Dendritic cell treated with granulocyte-macrophage colony-stimulating factor and Interleukin-4, amounts not matched to agents 40 ng/mL and 50 ng/mL, for 4 days (primary cell): ENCODE measurements around the gene CACNA1C.
"Not testable (repeated sequence)": the region's sequence is repeated elsewhere in the genome, so short reads cannot be mapped to it uniquely, and the experiment has no call there.

Source experiments
- H3K27ac Mint-ChIP-seq: one replicate; pipeline ENCODE4 v1.8.0; 2022; ENCODE audit warnings: mild to moderate bottlenecking, mixed read lengths
- H3K27me3 Mint-ChIP-seq: one replicate; pipeline ENCODE4 v1.8.0; 2022; ENCODE audit warnings: mild to moderate bottlenecking, mixed read lengths
- H3K36me3 Mint-ChIP-seq: one replicate; pipeline ENCODE4 v1.8.0; 2022; ENCODE audit warnings: low read depth, mixed read lengths
- H3K4me1 Mint-ChIP-seq: one replicate; pipeline ENCODE4 v1.8.0; 2022; ENCODE audit warnings: low read depth, mixed read lengths
- H3K4me3 Mint-ChIP-seq: one replicate; pipeline ENCODE4 v1.8.0; 2022; ENCODE audit warnings: mild to moderate bottlenecking, moderate library complexity, mixed read lengths
- H3K9me3 Mint-ChIP-seq: one replicate; pipeline ENCODE4 v1.8.0; 2022; ENCODE audit warnings: mixed read lengths
- intact Hi-C: fragments of 100-400 bp; cut with micrococcal nuclease; formaldehyde crosslinking; loops from one replicate; pipeline ENCODE4 v1.15.0; 2022

The CACNA1C gene

GRCh38 chr12:2255311-2255710 lies 202.5 kb downstream of the CACNA1C start:
- Mint-ChIP-seq H3K27me3 (no peaks in the 10 kb centered on the region), H3K27ac (no peak overlapping the region)

DNA sequence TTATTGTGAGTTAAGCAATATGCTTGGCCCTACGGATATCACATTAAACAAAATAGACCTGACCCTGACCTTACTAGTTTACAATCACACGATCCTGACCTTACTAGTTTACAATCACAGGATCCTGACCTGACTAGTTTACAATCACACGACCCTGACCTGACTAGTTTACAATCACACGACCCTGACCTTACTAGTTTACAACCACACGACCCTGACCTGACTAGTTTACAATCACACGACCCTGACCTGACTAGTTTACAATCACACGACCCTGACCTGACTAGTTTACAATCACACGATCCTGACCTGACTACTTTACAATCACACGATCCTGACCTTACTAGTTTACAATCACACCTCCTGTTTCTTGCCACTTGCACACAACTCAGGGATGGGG lies 202.9 kb downstream of the CACNA1C start:
- H3K27me3 Mint-ChIP-seq, H3K27ac Mint-ChIP-seq, intact Hi-C loops, H3K9me3 Mint-ChIP-seq, H3K4me3 Mint-ChIP-seq, H3K36me3 Mint-ChIP-seq: not testable (repeated sequence)
- H3K4me1 Mint-ChIP-seq, result peaks cover 28% of the 10 kb centered on the region

More at GRCh38 chr12:2255311-2255710, 202.5 kb downstream of the CACNA1C start:
- no peak overlapping the region for H3K4me3 Mint-ChIP-seq
- H3K9me3 Mint-ChIP-seq, result peaks cover 9% of the 10 kb centered on the region
- no peaks in the 10 kb centered on the region for H3K36me3 Mint-ChIP-seq
- intact Hi-C loops, result no loop called here
- peaks cover 24% of the 10 kb centered on the region for H3K4me1 Mint-ChIP-seq

DNA sequence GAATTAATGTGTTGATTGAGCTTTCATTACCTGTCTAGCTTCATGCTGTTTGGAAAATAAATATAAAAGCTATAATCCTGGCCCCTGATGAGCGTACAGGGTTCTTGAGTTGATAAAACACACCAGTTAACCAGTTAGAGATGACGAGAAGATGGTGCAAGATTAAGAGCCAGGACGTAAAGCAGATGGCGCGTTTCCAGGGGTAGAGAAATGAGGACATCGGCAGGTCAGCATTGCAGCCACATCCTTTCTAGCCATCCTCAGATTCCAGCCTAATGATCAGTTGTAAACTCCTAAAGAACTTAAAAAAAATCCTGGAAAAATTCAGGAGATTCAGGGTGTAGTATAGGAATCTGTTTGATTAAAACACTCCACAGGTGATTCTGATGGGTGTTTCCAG lies 203.7 kb downstream of the CACNA1C start:
- no peak overlapping the region for H3K4me3 Mint-ChIP-seq
- H3K4me1 Mint-ChIP-seq, result peaks cover 28% of the 10 kb centered on the region
- H3K9me3 Mint-ChIP-seq, result peaks cover 9% of the 10 kb centered on the region
- no peak overlapping the region for H3K27ac Mint-ChIP-seq
- no peaks in the 10 kb centered on the region for H3K36me3 Mint-ChIP-seq
- H3K27me3 Mint-ChIP-seq, result no peaks in the 10 kb centered on the region
- intact Hi-C loops, result no loop called here

- Mint-ChIP-seq H3K4me3 (no peak overlapping the region), H3K27ac (no peak overlapping the region)
Measured at GRCh38 chr12:2256915-2257314, 204.1 kb downstream of the CACNA1C start.

DNA sequence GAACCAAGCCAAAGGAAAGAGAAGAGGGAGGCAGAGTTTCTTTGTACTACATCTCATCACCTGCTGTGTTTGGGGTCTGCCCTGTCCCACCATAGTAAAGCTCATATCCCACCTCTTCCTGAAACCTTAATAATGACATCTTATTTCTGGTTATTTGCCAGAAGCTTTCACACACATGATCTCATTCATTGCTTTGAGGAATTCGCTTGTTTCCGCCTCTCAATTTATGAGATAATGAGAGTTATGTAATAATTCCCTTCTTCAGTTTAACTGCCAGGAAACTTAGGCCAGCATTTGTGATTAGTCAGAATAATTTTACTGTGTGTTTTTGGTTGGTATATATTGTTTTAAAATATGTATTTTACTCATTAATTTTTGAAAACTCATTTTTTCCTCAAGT lies 205.2 kb downstream of the CACNA1C start:
- Mint-ChIP-seq H3K36me3 (no peaks in the 10 kb centered on the region), H3K27ac (no peak overlapping the region), H3K4me3 (no peak overlapping the region), H3K4me1 (peaks cover 28% of the 10 kb centered on the region), H3K27me3 (no peaks in the 10 kb centered on the region), H3K9me3 (peaks cover 9% of the 10 kb centered on the region)
- intact Hi-C loops, result no loop called here

More at GRCh38 chr12:2256915-2257314, 204.1 kb downstream of the CACNA1C start:
- H3K36me3 Mint-ChIP-seq, result no peaks in the 10 kb centered on the region
- H3K27me3 Mint-ChIP-seq, result no peaks in the 10 kb centered on the region
- intact Hi-C loops, result no loop called here
- H3K4me1 Mint-ChIP-seq, result peaks cover 28% of the 10 kb centered on the region
- H3K9me3 Mint-ChIP-seq, result peaks cover 9% of the 10 kb centered on the region

GRCh38 chr12:2259369-2259768 lies 206.6 kb downstream of the CACNA1C start:
- Mint-ChIP-seq H3K9me3 (peaks cover 9% of the 10 kb centered on the region), H3K4me1 (peaks cover 28% of the 10 kb centered on the region), H3K4me3 (no peak overlapping the region), H3K27me3 (no peaks in the 10 kb centered on the region), H3K36me3 (no peaks in the 10 kb centered on the region), H3K27ac (no peak overlapping the region)
- intact Hi-C loops, result no loop called here

DNA sequence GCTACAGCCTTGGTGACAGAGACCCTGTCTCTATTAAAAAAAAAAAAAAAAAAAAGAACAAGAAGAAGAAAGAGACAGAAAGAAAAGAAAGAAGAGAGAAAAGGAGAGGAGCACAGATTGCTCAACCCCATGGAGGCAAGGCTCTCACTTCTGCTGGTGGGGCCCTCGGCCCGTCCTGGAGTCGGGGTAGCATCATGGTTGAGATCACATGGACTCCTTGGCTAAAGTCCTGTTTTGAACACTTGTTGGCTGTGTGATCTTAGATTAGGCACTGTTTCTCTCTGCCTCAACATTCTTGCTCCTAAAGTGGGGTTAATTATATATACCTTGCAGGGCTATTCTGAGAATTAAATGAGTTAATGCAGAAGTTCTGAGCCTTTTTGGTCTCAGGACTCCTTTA lies 207.7 kb downstream of the CACNA1C start:
- no peaks in the 10 kb centered on the region for H3K27me3 Mint-ChIP-seq
- intact Hi-C loops, result no loop called here
- H3K27ac Mint-ChIP-seq, result no peak overlapping the region
- peaks cover 7% of the 10 kb centered on the region for H3K9me3 Mint-ChIP-seq
- no peak overlapping the region for H3K4me3 Mint-ChIP-seq
- H3K36me3 Mint-ChIP-seq, result no peaks in the 10 kb centered on the region
- H3K4me1 Mint-ChIP-seq, result peaks cover 28% of the 10 kb centered on the region

DNA sequence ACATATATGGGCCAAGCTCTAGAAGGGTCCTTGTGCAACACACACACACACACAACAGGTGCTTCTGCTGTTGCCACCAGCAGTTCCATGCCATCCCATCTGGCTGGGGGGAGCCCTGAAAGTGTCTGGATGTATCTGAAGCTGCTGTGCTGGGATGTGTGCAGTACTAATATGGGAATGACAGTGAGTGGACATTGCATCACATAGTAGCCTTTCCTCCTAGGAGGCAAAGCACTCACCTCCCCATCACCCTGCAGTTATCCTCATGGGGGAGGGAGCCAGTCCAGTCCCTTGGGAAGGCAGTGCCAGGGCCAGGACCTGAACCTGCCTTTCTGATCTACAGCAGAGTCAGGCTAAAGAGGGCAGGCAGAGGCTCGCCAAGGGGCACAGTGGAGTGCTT lies 208.9 kb downstream of the CACNA1C start:
- intact Hi-C loops, result no loop called here

DNA sequence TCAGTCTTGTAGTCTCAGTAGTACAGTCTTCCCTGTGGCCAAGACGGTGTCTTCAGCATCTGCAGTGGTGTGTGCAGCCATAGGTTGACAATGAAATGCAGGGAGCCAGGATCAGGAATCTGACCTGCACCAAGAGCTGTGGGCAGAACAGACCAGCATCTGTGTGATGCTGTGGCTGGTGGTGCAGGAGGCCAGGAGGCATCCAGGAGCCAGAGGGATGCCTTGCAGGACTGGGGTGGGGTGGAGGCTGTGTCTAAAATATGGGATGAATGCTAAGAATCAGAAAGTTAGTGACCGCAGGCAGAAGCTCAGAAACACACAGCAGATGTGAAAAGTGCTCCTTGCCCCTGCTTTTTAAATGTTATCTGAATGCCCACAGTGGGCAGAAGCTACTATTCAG lies 209.7 kb downstream of the CACNA1C start:
- no peak overlapping the region for H3K27ac Mint-ChIP-seq
- H3K4me3 Mint-ChIP-seq, result no peak overlapping the region
- intact Hi-C loops, result no loop called here
- H3K36me3 Mint-ChIP-seq, result no peaks in the 10 kb centered on the region
- peaks cover 28% of the 10 kb centered on the region for H3K4me1 Mint-ChIP-seq
- H3K27me3 Mint-ChIP-seq, result no peaks in the 10 kb centered on the region
- no peaks in the 10 kb centered on the region for H3K9me3 Mint-ChIP-seq

More for the DNA sequence above, 208.9 kb downstream of the CACNA1C start:
- Mint-ChIP-seq H3K9me3 (no peaks in the 10 kb centered on the region), H3K27ac (no peak overlapping the region), H3K36me3 (no peaks in the 10 kb centered on the region), H3K27me3 (no peaks in the 10 kb centered on the region), H3K4me3 (no peak overlapping the region), H3K4me1 (peaks cover 28% of the 10 kb centered on the region)

- H3K4me3 Mint-ChIP-seq, result no peak overlapping the region
- peaks cover 16% of the 10 kb centered on the region for H3K4me1 Mint-ChIP-seq
- H3K36me3 Mint-ChIP-seq, result no peaks in the 10 kb centered on the region
- no peaks in the 10 kb centered on the region for H3K27me3 Mint-ChIP-seq
- intact Hi-C loops, result no loop called here
- no peak overlapping the region for H3K27ac Mint-ChIP-seq
- H3K9me3 Mint-ChIP-seq, result no peaks in the 10 kb centered on the region
Measured at GRCh38 chr12:2263901-2264300, 211.1 kb downstream of the CACNA1C start.

DNA sequence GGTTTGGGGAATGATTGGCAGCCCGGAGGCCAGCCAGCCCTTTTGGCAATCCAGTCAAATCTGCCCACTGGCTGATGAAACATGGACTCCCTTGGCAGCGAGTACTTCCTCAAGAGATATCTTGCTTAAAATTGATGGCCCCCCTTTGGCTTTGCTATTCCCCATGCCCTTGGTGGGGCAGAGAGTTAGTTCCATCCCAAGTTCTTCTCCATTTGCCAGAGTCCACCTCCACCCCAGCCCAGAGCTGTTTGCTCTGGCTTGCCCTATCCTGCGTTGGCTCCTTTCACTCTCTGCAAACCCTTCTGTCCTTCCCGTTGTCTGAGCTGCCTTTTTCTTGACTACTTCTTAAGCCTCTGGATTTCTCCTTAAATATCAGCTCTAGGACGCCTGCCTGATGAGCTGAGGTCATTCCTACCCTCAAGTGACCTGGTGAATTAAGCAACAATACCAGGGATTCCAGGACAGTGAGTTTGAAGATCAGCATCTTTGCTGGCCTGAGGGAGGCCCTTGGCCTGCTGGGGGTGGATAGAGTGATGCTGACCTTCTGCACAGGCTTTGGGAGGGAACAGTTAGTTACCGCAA lies 212.0 kb downstream of the CACNA1C start:
- H3K4me1 Mint-ChIP-seq, result peaks cover 9% of the 10 kb centered on the region
- H3K36me3 Mint-ChIP-seq, result no peaks in the 10 kb centered on the region
- no peak overlapping the region for H3K27ac Mint-ChIP-seq

DNA sequence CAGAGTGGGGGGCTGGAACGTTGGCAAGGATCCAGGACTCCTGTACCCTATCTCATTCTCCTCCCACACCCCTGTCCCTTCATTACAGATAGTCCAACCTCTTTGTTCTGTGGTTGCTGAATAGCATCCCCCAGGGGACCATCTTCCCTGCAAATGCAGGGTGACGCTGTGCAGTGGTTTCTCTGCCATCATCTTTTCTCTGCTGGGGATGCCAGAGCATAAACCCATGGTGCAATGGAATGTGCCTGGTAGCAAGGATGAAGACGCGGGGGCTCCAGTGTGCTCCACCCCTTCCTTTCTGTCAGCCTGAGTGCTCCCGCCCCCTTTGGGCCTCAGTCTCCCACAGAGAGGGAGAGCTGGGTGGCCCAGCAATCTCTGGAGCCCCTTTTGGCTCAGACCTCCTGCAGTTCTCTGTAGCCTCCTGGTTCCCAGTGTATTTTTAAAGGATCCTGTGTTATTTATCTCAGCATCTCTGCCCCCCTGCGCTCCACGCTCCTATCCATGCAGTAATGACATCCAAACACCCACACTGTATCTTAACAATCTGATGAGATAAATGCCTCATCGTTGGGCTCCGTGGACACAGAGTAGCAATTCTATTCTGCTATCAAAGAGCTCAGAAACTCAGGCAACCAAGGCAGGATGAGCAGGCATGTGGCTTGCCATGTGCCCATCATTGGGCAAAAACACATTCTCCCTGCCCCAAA lies 212.8 kb downstream of the CACNA1C start:
- H3K36me3 Mint-ChIP-seq, result no peaks in the 10 kb centered on the region
- no peaks in the 10 kb centered on the region for H3K27me3 Mint-ChIP-seq
- intact Hi-C loops, result no loop called here
- H3K4me1 Mint-ChIP-seq, result peaks cover under 1% of the 10 kb centered on the region
- no peaks in the 10 kb centered on the region for H3K9me3 Mint-ChIP-seq
- no peak overlapping the region for H3K27ac Mint-ChIP-seq
- H3K4me3 Mint-ChIP-seq, result no peak overlapping the region

More for the DNA sequence above, 212.0 kb downstream of the CACNA1C start:
- intact Hi-C loops, result no loop called here
- no peaks in the 10 kb centered on the region for H3K9me3 Mint-ChIP-seq
- no peaks in the 10 kb centered on the region for H3K27me3 Mint-ChIP-seq
- H3K4me3 Mint-ChIP-seq, result no peak overlapping the region

- no peak overlapping the region for H3K27ac Mint-ChIP-seq
- no peaks in the 10 kb centered on the region for H3K9me3 Mint-ChIP-seq
- no peaks in the 10 kb centered on the region for H3K27me3 Mint-ChIP-seq
- intact Hi-C loops, result no loop called here
- H3K4me3 Mint-ChIP-seq, result no peak overlapping the region
- no peaks in the 10 kb centered on the region for H3K4me1 Mint-ChIP-seq
- H3K36me3 Mint-ChIP-seq, result no peaks in the 10 kb centered on the region
Measured at GRCh38 chr12:2266666-2267620, 214.2 kb downstream of the CACNA1C start.
